ENCODE data around the gene CDC45. TPM values are rescaled to one million over a fixed set of nuclear protein-coding genes. Genes with fewer than 3 reads are reported as not detected.

The CDC45 gene
- total RNA-seq, 1 donor = 0.72 TPM

GRCh38 chr22:19467912-19468311 is 11.8 kb upstream of the CDC45 start:
- Histone ChIP-seq H3K79me2 (ENCODE audit: insufficient read depth, low read length) (peaks cover 28% of the 10 kb centered on the region), H3K4me2 (ENCODE audit: insufficient read depth, low read length) (no peak overlapping the region), H3K4me1 (ENCODE audit: insufficient read depth, low read length) (peaks cover 10% of the 10 kb centered on the region), H3K27ac (ENCODE audit: low read depth, low read length) (no peak overlapping the region), H2AFZ (ENCODE audit: low read length) (no peak overlapping the region), H3K27me3 (ENCODE audit: insufficient read depth, low read length) (no peaks in the 10 kb centered on the region), H3K4me3 (ENCODE audit: insufficient read depth, low read length) (no peak overlapping the region), H3K9me3 (ENCODE audit: low read depth, low read length) (no peaks in the 10 kb centered on the region), H4K20me1 (ENCODE audit: insufficient read depth, low read length) (peaks cover 27% of the 10 kb centered on the region), H3K36me3 (ENCODE audit: insufficient read depth, low read length) (peaks cover 83% of the 10 kb centered on the region)
- no peak for DNase-seq (ENCODE audit: insufficient read length, low spot score, missing footprints)
- TF ChIP-seq, protein P1, sequence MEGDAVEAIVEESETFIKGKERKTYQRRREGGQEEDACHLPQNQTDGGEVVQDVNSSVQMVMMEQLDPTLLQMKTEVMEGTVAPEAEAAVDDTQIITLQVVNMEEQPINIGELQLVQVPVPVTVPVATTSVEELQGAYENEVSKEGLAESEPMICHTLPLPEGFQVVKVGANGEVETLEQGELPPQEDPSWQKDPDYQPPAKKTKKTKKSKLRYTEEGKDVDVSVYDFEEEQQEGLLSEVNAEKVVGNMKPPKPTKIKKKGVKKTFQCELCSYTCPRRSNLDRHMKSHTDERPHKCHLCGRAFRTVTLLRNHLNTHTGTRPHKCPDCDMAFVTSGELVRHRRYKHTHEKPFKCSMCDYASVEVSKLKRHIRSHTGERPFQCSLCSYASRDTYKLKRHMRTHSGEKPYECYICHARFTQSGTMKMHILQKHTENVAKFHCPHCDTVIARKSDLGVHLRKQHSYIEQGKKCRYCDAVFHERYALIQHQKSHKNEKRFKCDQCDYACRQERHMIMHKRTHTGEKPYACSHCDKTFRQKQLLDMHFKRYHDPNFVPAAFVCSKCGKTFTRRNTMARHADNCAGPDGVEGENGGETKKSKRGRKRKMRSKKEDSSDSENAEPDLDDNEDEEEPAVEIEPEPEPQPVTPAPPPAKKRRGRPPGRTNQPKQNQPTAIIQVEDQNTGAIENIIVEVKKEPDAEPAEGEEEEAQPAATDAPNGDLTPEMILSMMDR (IDR thresholded peaks at IDR 0.05; ENCODE audit: extremely low read depth, low read depth, low read length) = no peak

- Histone ChIP-seq H3K4me2 (ENCODE audit: insufficient read depth, low read length) (no peak overlapping the region), H2AFZ (ENCODE audit: low read length) (no peak overlapping the region), H3K36me3 (ENCODE audit: insufficient read depth, low read length) (peaks cover 93% of the 10 kb centered on the region), H3K79me2 (ENCODE audit: insufficient read depth, low read length) (peaks cover 41% of the 10 kb centered on the region), H4K20me1 (ENCODE audit: insufficient read depth, low read length) (peaks cover 32% of the 10 kb centered on the region), H3K27ac (ENCODE audit: low read depth, low read length) (no peak overlapping the region), H3K27me3 (ENCODE audit: insufficient read depth, low read length) (no peaks in the 10 kb centered on the region), H3K4me1 (ENCODE audit: insufficient read depth, low read length) (peaks cover under 1% of the 10 kb centered on the region), H3K4me3 (ENCODE audit: insufficient read depth, low read length) (no peak overlapping the region), H3K9me3 (ENCODE audit: low read depth, low read length) (no peaks in the 10 kb centered on the region)
- no peak for DNase-seq (ENCODE audit: insufficient read length, low spot score, missing footprints)
- TF ChIP-seq, protein P1 (IDR thresholded peaks at IDR 0.05; ENCODE audit: extremely low read depth, low read depth, low read length) = no peak
Measured at GRCh38 chr22:19469421-19469820, 10.3 kb upstream of the CDC45 start.

DNA sequence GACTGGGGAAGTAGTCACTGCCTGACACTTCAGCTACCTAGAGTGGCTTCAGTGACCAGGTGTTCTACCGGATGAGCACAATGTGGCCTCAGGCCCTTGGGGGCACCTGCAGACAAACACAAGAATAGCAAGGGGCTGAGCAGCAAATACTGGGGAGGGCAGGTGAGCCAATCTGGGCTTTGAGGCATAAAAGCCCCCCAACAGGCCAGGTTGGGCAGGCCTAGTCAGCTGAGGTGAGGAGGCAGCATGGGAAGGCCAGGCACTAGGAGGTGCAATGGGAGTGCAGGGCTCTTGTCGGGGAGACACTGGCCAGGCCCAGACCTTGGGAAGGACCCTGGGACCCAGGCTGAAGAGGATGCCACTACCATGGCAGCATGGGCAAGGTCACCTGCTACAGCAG is 9.7 kb upstream of the CDC45 start:
- Histone ChIP-seq H3K4me3 (ENCODE audit: insufficient read depth, low read length) (no peak overlapping the region), H3K27ac (ENCODE audit: low read depth, low read length) (no peak overlapping the region), H3K4me2 (ENCODE audit: insufficient read depth, low read length) (no peak overlapping the region), H3K4me1 (ENCODE audit: insufficient read depth, low read length) (no peaks in the 10 kb centered on the region), H2AFZ (ENCODE audit: low read length) (no peak overlapping the region), H3K36me3 (ENCODE audit: insufficient read depth, low read length) (peaks cover 93% of the 10 kb centered on the region), H3K79me2 (ENCODE audit: insufficient read depth, low read length) (peaks cover 46% of the 10 kb centered on the region), H3K9me3 (ENCODE audit: low read depth, low read length) (no peaks in the 10 kb centered on the region), H4K20me1 (ENCODE audit: insufficient read depth, low read length) (peaks cover 32% of the 10 kb centered on the region), H3K27me3 (ENCODE audit: insufficient read depth, low read length) (no peaks in the 10 kb centered on the region)
- TF ChIP-seq, protein P1 (IDR thresholded peaks at IDR 0.05; ENCODE audit: extremely low read depth, low read depth, low read length) = no peak
- no peak for DNase-seq (ENCODE audit: insufficient read length, low spot score, missing footprints)

DNA sequence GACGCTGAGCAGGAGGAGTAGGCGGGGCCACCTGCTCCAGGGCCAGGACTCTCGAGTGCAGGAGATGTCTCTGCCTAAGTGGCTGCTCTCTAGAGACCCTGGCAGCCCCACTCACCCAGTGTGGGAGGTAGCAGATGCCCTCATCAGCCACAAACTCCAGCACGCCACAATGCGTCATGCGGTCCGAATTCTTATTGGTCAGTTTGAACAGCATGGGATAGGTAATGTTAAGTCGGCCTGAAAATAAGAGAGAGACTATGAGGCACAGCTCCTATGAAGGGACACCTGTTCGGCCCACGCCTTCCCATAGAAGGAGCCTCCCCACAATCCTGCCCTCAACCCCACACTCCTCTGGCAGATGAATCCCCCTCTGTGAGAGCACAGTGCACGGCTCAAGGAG is 8.1 kb upstream of the CDC45 start:
- no peak overlapping the region for H3K4me2 ChIP-seq (ENCODE audit: insufficient read depth, low read length)
- H2AFZ ChIP-seq (ENCODE audit: low read length) = no peak overlapping the region
- no peaks in the 10 kb centered on the region for H3K9me3 ChIP-seq (ENCODE audit: low read depth, low read length)
- no peaks in the 10 kb centered on the region for H3K27me3 ChIP-seq (ENCODE audit: insufficient read depth, low read length)
- peaks cover 84% of the 10 kb centered on the region for H3K36me3 ChIP-seq (ENCODE audit: insufficient read depth, low read length)
- DNase-seq (ENCODE audit: insufficient read length, low spot score, missing footprints) = no peak
- peaks cover 62% of the 10 kb centered on the region for H3K79me2 ChIP-seq (ENCODE audit: insufficient read depth, low read length)
- TF ChIP-seq, protein P1 (IDR thresholded peaks at IDR 0.05; ENCODE audit: extremely low read depth, low read depth, low read length) = no peak
- no peak overlapping the region for H3K4me3 ChIP-seq (ENCODE audit: insufficient read depth, low read length)
- H3K4me1 ChIP-seq (ENCODE audit: insufficient read depth, low read length) = no peaks in the 10 kb centered on the region
- peaks cover 43% of the 10 kb centered on the region for H4K20me1 ChIP-seq (ENCODE audit: insufficient read depth, low read length)
- H3K27ac ChIP-seq (ENCODE audit: low read depth, low read length) = no peak overlapping the region
